Keratinocyte (primary cell): ENCODE results near the gene CLDN10. TPM values are rescaled to one million over a fixed set of nuclear protein-coding genes. Genes with fewer than 3 reads are reported as not detected.

Source experiments
- DNase-seq: peaks from one replicate; pipeline ENCODE4 v3.0.0-alpha.2; 2011; ENCODE audit warnings: low read depth, missing footprints, low spot score
- FAIRE-seq: peaks from 2 replicates; lab custom pipeline; 2011; peaks lifted over from hg19 to GRCh38; lab: Jason Lieb, UNC
- H2AFZ ChIP-seq: 2 replicates; pipeline ENCODE4 v1.6.0; 2012; ENCODE audit warnings: low read length, control low read depth, inconsistent platforms; ENCODE audit not compliant: control insufficient read depth
- H3K27ac ChIP-seq: 2 replicates; pipeline ENCODE4 v1.5.1; 2011; ENCODE audit warnings: low read length; ENCODE audit not compliant: control insufficient read depth, insufficient read depth
- H3K27me3 ChIP-seq: 3 replicates; pipeline ENCODE4 v1.6.0; 2011; ENCODE audit warnings: low read length; ENCODE audit not compliant: control insufficient read depth, insufficient read depth; ENCODE audit errors: extremely low read depth
- H3K36me3 ChIP-seq, 2 experiments: 2 replicates in 1 of 2; 3 replicates in 1 of 2; pipeline ENCODE4 v1.5.1; 2011; ENCODE audit warnings: low read length in 2 of 2, mild to moderate bottlenecking in 1 of 2; ENCODE audit not compliant: control insufficient read depth in 2 of 2, insufficient read depth in 2 of 2; ENCODE audit errors: extremely low read depth in 1 of 2
- H3K4me1 ChIP-seq: 3 replicates; pipeline ENCODE4 v1.5.1; 2011; ENCODE audit warnings: low read length; ENCODE audit not compliant: control insufficient read depth, insufficient read depth; ENCODE audit errors: extremely low read depth
- H3K4me2 ChIP-seq: 3 replicates; pipeline ENCODE4 v1.6.0; 2011; ENCODE audit warnings: low read depth, low read length; ENCODE audit not compliant: control insufficient read depth, insufficient read depth; ENCODE audit errors: extremely low read depth
- H3K4me3 ChIP-seq, 3 experiments: fragments of 200-600 bp in 1 of 3; sonication (generic) in 1 of 3; 2 replicates in 2 of 3; 3 replicates in 1 of 3; pipeline ENCODE4 v1.5.1; 2011 to 2016; ENCODE audit warnings: low read length in 3 of 3, mild to moderate bottlenecking in 3 of 3, control low read depth in 2 of 3, inconsistent platforms in 1 of 3, low read depth in 1 of 3, mixed read lengths in 1 of 3, mixed run types in 1 of 3, moderate library complexity in 1 of 3; ENCODE audit not compliant: control insufficient read depth in 2 of 3, insufficient read depth in 2 of 3; ENCODE audit errors: extremely low read depth in 1 of 3
- H3K79me2 ChIP-seq: 2 replicates; pipeline ENCODE4 v1.6.0; 2012; ENCODE audit warnings: low read length; ENCODE audit not compliant: control insufficient read depth, insufficient read depth
- H3K9ac ChIP-seq: 3 replicates; pipeline ENCODE4 v1.6.0; 2011; ENCODE audit warnings: low read length; ENCODE audit not compliant: control insufficient read depth, insufficient read depth; ENCODE audit errors: extremely low read depth
- H3K9me1 ChIP-seq: 3 replicates; pipeline ENCODE4 v1.6.0; 2011; ENCODE audit warnings: low read length; ENCODE audit not compliant: control insufficient read depth, insufficient read depth; ENCODE audit errors: extremely low read depth
- H3K9me3 ChIP-seq: 2 replicates; pipeline ENCODE4 v1.5.1; 2012; ENCODE audit warnings: low read depth, low read length; ENCODE audit not compliant: control insufficient read depth
- H4K20me1 ChIP-seq: 3 replicates; pipeline ENCODE4 v1.6.0; 2011; ENCODE audit warnings: low read length; ENCODE audit not compliant: control insufficient read depth, insufficient read depth; ENCODE audit errors: extremely low read depth
- CTCF ChIP-seq, 3 experiments: IDR thresholded peaks in 1 of 3; conservative IDR thresholded peaks in 1 of 3; optimal IDR thresholded peaks in 1 of 3; 2 replicates in 2 of 3; 3 replicates in 1 of 3; pipeline versions ENCODE3 to v1.5.1; 2011; ENCODE audit warnings: low read length in 3 of 3, mild to moderate bottlenecking in 3 of 3, moderate library complexity in 2 of 3, control low read depth in 1 of 3, inconsistent platforms in 1 of 3; ENCODE audit not compliant: insufficient read depth in 2 of 3; ENCODE audit errors: extremely low read depth in 1 of 3
- EZH2 ChIP-seq: IDR thresholded peaks from one replicate; pipeline ENCODE4 v1.6.1; 2012; ENCODE audit warnings: inconsistent platforms, mild to moderate bottlenecking, low read length, moderate library complexity
- dilution Hi-C: fragments of 300-500 bp; cut with MboI; formaldehyde crosslinking; loops from one replicate; pipeline ENCODE4 v1.7.0; 2020; ENCODE audit warnings: low sequenced_read_pairs; ENCODE audit not compliant: extremely low pct_ligation_motif_present
- polyA plus RNA-seq, 5 experiments: library from polyadenylated mRNA; depleted of rRNA in 3 of 5; stranded (reverse) in 3 of 5; stranded (forward) in 1 of 5; unstranded in 1 of 5; fragments of >200 nt; gene quantifications; 1 replicate in 1 of 5; 2 replicates in 3 of 5; 3 replicates in 1 of 5; pipeline versions ENCODE4 v1.2.1 to v1.2.3, GENCODE V29; 2011 to 2012; ENCODE audit warnings: missing spikeins in 2 of 5, low read depth in 1 of 5, low replicate concordance in 1 of 5

CLDN10 gene
- polyA plus RNA-seq, 1 donor (not counting 4 experiments of a cell fraction or from before 2014, with no cell fraction given) = not detected

GRCh38 chr13:95588134-95588533 is 35.6 kb downstream of the CLDN10 start:
- DNase-seq (no peak), FAIRE-seq (no peak)
- H3K9me1 ChIP-seq = no peaks in the 10 kb centered on the region
- no peak for TF ChIP-seq CTCF (optimal IDR thresholded peaks at IDR 0.05 in 1 of 3, IDR thresholded peaks at IDR 0.05 in 1 of 3, conservative IDR thresholded peaks at IDR 0.05 in 1 of 3; ENCODE audit: extremely low read depth in 1 of 3, insufficient read depth in 2 of 3, low read length in 3 of 3)
- TF ChIP-seq EZH2 = no peak
- H3K36me3 ChIP-seq = no peaks in the 10 kb centered on the region
- H3K9me3 ChIP-seq = no peaks in the 10 kb centered on the region
- H4K20me1 ChIP-seq = no peaks in the 10 kb centered on the region
- peak overlapping the region; percentile 22 for H3K27ac ChIP-seq
- dilution Hi-C loops = no loop called here
- no peak overlapping the region for H2AFZ ChIP-seq
- H3K27me3 ChIP-seq = no peaks in the 10 kb centered on the region
- H3K4me1 ChIP-seq = peaks cover 8% of the 10 kb centered on the region
- no peaks in the 10 kb centered on the region for H3K79me2 ChIP-seq
- H3K4me3 ChIP-seq = no peak overlapping the region
- no peak overlapping the region for H3K9ac ChIP-seq
- H3K4me2 ChIP-seq = no peak overlapping the region

GRCh38 chr13:95588721-95589120 is 36.2 kb downstream of the CLDN10 start:
- Histone ChIP-seq H4K20me1 (no peaks in the 10 kb centered on the region), H3K4me2 (no peak overlapping the region), H3K27ac (peak overlapping the region; percentile 22), H3K36me3 (no peaks in the 10 kb centered on the region), H3K27me3 (no peaks in the 10 kb centered on the region), H3K9me3 (no peaks in the 10 kb centered on the region), H3K79me2 (no peaks in the 10 kb centered on the region), H3K4me1 (peaks cover 8% of the 10 kb centered on the region), H3K9ac (no peak overlapping the region), H3K9me1 (no peaks in the 10 kb centered on the region), H3K4me3 (no peak overlapping the region), H2AFZ (no peak overlapping the region)
- no peak for DNase-seq
- no peak for FAIRE-seq
- dilution Hi-C loops = no loop called here
- TF ChIP-seq EZH2 (no peak), CTCF (optimal IDR thresholded peaks at IDR 0.05 in 1 of 3, IDR thresholded peaks at IDR 0.05 in 1 of 3, conservative IDR thresholded peaks at IDR 0.05 in 1 of 3; ENCODE audit: extremely low read depth in 1 of 3, insufficient read depth in 2 of 3, low read length in 3 of 3) (no peak)
